Inferior parietal cortex (tissue), 1 donor: ENCODE measurements around the gene ACAP2.
"Not testable (repeated sequence)": the region's sequence is repeated elsewhere in the genome, so short reads cannot be mapped to it uniquely, and the experiment has no call there.

Experiments
- DNase-seq: peaks from one replicate; pipeline ENCODE4 v3.0.0-alpha.2; 2016; ENCODE audit errors: extremely low spot score

The ACAP2 gene

GRCh38 chr3:195445885-195446284 is 3.1 kb upstream of the ACAP2 start:
- DNase-seq: no peak

GRCh38 chr3:195443391-195443989 is 670 bp upstream of the ACAP2 start:
- no peak for DNase-seq

GRCh38 chr3:195441992-195442572 is 738 bp downstream of the ACAP2 start:
- DNase-seq: no peak

- DNase-seq: peak; percentile 44
Observed at GRCh38 chr3:195441476-195441991, 1.3 kb downstream of the ACAP2 start.

GRCh38 chr3:195441051-195441450 is 1.8 kb downstream of the ACAP2 start:
- DNase-seq: no peak

- DNase-seq: no peak
Observed at GRCh38 chr3:195440379-195440778, 2.4 kb downstream of the ACAP2 start.

- DNase-seq: no peak
Observed at GRCh38 chr3:195438371-195438770, 4.4 kb downstream of the ACAP2 start.

GRCh38 chr3:195425849-195426248 is 17.0 kb downstream of the ACAP2 start:
- DNase-seq: no peak

GRCh38 chr3:195423818-195424217 is 19.0 kb downstream of the ACAP2 start:
- no peak for DNase-seq

GRCh38 chr3:195421400-195421799 is 21.4 kb downstream of the ACAP2 start:
- DNase-seq: no peak

GRCh38 chr3:195416795-195417194 is 26.0 kb downstream of the ACAP2 start:
- no peak for DNase-seq

GRCh38 chr3:195411836-195412235 is 31.0 kb downstream of the ACAP2 start:
- DNase-seq: no peak

- DNase-seq: no peak
Observed at GRCh38 chr3:195410546-195410945, 32.3 kb downstream of the ACAP2 start.

- DNase-seq: no peak
Observed at GRCh38 chr3:195407531-195408409, 35.0 kb downstream of the ACAP2 start.

- no peak for DNase-seq
Observed at GRCh38 chr3:195405651-195406050, 37.2 kb downstream of the ACAP2 start.

- no peak for DNase-seq
Observed at GRCh38 chr3:195403841-195404408, 38.9 kb downstream of the ACAP2 start.

GRCh38 chr3:195403244-195403643 is 39.6 kb downstream of the ACAP2 start:
- no peak for DNase-seq

GRCh38 chr3:195401943-195402342 is 40.9 kb downstream of the ACAP2 start:
- DNase-seq: no peak

GRCh38 chr3:195398460-195398859 is 44.4 kb downstream of the ACAP2 start:
- not testable (repeated sequence) for DNase-seq

- no peak for DNase-seq
Observed at GRCh38 chr3:195397524-195397923, 45.3 kb downstream of the ACAP2 start.

GRCh38 chr3:195395208-195395816 is 47.5 kb downstream of the ACAP2 start:
- no peak for DNase-seq

GRCh38 chr3:195394700-195395099 is 48.1 kb downstream of the ACAP2 start:
- DNase-seq: no peak
